ENCODE measurements around the gene FSCN2.

GRCh38 chr17:81499601-81499970 is 28.6 kb upstream of the FSCN2 start:
- TF ChIP-seq CTCF (conservative IDR thresholded peaks at IDR 0.05; ENCODE audit: low read depth, low read length) (no peak), MAFK (IDR thresholded peaks at IDR 0.05; ENCODE audit: low read depth, low read length) (no peak), RAD21 (IDR thresholded peaks at IDR 0.05; ENCODE audit: low read length) (no peak), RCOR1 (IDR thresholded peaks at IDR 0.05; ENCODE audit: insufficient replicate concordance, low read length) (no peak), POLR2A (IDR thresholded peaks at IDR 0.05; ENCODE audit: low read depth, low read length) (no peak), ELK1 (IDR thresholded peaks at IDR 0.05; ENCODE audit: borderline replicate concordance, low read depth, low read length) (no peak), CEBPB (IDR thresholded peaks at IDR 0.05; ENCODE audit: low read depth, low read length) (no peak), BHLHE40 (IDR thresholded peaks at IDR 0.05; ENCODE audit: low read depth, low read length) (no peak), RFX5 (IDR thresholded peaks at IDR 0.05; ENCODE audit: low read depth, low read length) (no peak)

Measured in IMR-90 (cell line).